LNCaP clone FGC (cell line): ENCODE data around the gene CAPN11.

Experiments used
- DNase-seq: peaks from one replicate; pipeline ENCODE4 v3.0.0-alpha.2; 2011; ENCODE audit warnings: low read depth
- H3K4me3 ChIP-seq: 2 replicates; pipeline ENCODE4 v1.5.1; 2011; ENCODE audit warnings: mild to moderate bottlenecking, low read depth, low read length, control low read depth
- TF ChIP-seq, protein P1 (sequence below): IDR thresholded peaks from 2 replicates; pipeline ENCODE4 v1.5.1; 2012; ENCODE audit warnings: mild to moderate bottlenecking; ENCODE audit not compliant: control insufficient read depth, insufficient read depth; ENCODE audit errors: extremely low read depth

CAPN11 gene

DNA sequence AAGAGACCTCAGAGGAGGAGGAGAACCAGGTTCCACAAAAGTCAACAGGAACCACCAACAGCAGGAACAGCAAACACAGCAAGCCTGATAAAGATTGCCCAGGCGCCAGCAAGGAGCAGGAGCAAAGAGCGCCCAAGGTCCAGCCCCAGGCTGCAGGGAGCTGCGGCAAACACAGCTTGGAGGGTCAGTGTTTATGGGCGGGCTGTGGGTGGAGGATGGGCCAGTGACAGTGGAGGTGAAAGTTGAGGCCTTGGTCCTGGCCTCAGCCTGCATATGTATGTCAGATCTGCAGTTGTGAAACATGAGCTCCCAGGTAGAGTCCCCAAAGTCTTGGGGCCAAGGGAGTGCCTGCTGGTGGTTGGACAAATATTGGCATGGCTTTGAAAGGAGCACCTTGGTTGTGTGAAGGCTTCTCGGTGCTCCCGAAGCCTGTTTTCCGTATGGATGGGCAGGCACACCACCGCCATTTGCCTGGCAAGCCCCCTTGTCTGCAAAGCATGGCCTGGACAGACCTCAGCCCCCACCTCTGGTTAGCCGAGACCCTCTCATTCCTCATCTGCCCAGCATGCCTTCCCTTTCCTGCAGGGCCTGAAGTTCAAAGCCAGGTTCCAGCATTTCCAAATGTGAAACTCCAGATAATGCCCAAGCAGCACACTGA, 2.0 kb upstream of the CAPN11 start:
- no peak overlapping the region for H3K4me3 ChIP-seq
- TF ChIP-seq, protein P1, sequence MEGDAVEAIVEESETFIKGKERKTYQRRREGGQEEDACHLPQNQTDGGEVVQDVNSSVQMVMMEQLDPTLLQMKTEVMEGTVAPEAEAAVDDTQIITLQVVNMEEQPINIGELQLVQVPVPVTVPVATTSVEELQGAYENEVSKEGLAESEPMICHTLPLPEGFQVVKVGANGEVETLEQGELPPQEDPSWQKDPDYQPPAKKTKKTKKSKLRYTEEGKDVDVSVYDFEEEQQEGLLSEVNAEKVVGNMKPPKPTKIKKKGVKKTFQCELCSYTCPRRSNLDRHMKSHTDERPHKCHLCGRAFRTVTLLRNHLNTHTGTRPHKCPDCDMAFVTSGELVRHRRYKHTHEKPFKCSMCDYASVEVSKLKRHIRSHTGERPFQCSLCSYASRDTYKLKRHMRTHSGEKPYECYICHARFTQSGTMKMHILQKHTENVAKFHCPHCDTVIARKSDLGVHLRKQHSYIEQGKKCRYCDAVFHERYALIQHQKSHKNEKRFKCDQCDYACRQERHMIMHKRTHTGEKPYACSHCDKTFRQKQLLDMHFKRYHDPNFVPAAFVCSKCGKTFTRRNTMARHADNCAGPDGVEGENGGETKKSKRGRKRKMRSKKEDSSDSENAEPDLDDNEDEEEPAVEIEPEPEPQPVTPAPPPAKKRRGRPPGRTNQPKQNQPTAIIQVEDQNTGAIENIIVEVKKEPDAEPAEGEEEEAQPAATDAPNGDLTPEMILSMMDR = no peak
- peak; percentile 50 for DNase-seq

DNA sequence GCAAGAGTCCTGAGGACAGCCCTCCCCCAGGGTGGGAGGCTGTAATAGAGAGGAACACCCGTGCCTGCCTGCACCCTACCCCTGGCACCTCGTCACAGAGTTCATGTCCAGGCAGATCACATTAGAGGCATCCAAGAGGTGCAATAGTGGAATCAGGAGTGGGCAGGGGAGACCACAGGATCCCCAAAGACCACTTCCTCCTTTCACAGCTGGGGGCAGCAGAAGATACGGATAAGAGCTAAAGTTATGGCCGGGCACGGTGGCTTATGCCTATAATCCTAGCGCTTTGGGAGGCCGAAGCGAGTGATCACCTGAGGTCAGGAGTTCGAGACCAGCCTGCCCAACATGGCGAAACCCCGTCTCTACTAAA, 1.5 kb upstream of the CAPN11 start:
- no peak overlapping the region for H3K4me3 ChIP-seq
- TF ChIP-seq, protein P1 = no peak
- no peak for DNase-seq

- no peak overlapping the region for H3K4me3 ChIP-seq
- TF ChIP-seq, protein P1 = no peak
- DNase-seq = no peak
These were observed 3.3 kb downstream of the CAPN11 start for GRCh38 chr6:44161997-44162338.

- no peak overlapping the region for H3K4me3 ChIP-seq
- DNase-seq = no peak
- TF ChIP-seq, protein P1 = no peak
These were observed 4.4 kb downstream of the CAPN11 start for GRCh38 chr6:44162876-44163625.

DNA sequence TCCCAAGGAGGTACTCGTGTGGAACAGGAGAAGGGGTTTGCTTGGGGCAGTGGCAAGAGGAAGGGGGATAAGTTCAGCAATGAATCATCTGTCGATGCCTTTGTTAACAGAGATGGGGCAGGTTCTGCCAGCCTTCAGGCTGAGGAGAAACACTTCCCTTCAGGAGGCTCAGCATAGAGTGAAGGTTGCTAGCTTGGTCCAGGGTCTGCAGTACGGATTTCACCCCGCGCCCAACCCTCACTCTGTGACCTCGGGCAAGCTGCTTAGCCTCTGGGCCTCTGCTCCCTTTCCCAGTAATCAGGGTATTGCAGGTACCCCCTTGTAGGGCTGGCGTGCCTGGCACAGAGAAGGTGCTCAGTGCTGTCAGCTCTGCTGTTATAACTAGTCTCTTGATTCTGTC, 7.5 kb downstream of the CAPN11 start:
- DNase-seq = no peak
- no peak overlapping the region for H3K4me3 ChIP-seq
- TF ChIP-seq, protein P1 = no peak

DNA sequence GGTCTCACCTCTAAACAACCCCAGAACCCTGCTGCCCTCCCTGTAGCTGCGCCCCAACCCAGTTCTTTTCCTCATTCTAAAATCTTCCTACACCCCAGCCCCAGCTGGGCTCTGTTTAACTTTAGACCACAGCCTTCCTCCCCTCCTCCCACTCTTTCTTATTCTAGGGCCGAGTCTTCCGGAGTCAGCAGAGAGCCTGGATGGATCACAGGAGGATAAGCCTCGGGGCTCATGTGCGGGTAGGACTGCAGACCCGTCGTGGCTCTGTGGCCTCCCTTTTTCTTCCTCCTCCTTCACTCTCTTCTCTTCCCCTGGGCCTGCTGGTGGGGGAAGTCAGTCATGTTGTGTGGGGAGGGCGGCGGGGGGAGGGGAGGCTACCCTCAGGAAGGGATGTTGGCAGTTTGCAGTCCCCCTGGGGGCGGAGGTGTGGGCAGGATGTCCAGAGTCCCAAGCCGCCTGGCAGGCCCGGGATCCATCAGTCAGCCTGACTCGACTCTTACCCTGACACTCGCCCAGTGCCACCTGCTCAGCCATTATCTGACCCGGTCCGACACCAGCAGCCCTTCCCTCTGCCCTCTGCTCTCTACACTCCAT, 8.1 kb downstream of the CAPN11 start:
- no peak for DNase-seq
- TF ChIP-seq, protein P1 = no peak
- no peak overlapping the region for H3K4me3 ChIP-seq

DNA sequence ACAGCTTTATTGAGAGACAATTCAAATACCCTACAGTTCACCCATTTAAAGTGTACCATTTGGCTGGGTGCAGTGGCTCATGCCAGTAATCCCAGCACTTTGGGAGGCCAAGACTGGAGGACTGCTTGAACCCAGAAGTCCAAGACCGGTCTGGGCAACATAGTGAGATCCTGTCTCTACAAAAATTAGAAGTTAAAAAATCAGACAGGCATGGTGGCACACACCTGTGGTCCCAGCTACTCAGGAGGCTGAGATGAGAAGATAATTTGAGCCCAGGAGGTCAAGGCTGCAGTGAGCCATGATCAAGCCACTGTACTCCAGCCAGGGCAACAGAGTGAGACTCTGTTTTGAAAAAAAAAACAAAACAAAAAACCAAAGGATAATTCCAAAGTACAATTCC, 8.9 kb downstream of the CAPN11 start:
- DNase-seq = no peak
- TF ChIP-seq, protein P1 = no peak
- no peak overlapping the region for H3K4me3 ChIP-seq
